ENCODE data around the gene C9orf72. TPM values are rescaled to one million over a fixed set of nuclear protein-coding genes. Genes with fewer than 3 reads are reported as not detected.
A peak's percentile ranks its signal among the peaks of the same experiment; 100 is the strongest.
"Not testable (repeated sequence)": the region's sequence is repeated elsewhere in the genome, so short reads cannot be mapped to it uniquely, and the experiment has no call there.

The C9orf72 gene
- total RNA-seq, 1 donor from 2014 or later = 10.2 TPM

GRCh38 chr9:27505744-27506161, 67.5 kb downstream of the C9orf72 start:
- no peak overlapping the region for H3K27ac Mint-ChIP-seq (ENCODE audit: unreplicated experiment)
- no peaks in the 10 kb centered on the region for H3K9me3 Mint-ChIP-seq (ENCODE audit: unreplicated experiment)
- DNase-seq (ENCODE audit: extremely low spot score, unreplicated experiment) = no peak
- no peaks in the 10 kb centered on the region for H3K36me3 Mint-ChIP-seq (ENCODE audit: unreplicated experiment)
- H3K4me1 Mint-ChIP-seq (ENCODE audit: unreplicated experiment) = peaks cover 2% of the 10 kb centered on the region
- no peak for TF ChIP-seq CTCF (IDR thresholded peaks at IDR 0.05)
- peaks cover 21% of the 10 kb centered on the region for H3K27me3 Mint-ChIP-seq (ENCODE audit: unreplicated experiment)
- H3K4me3 Mint-ChIP-seq (ENCODE audit: unreplicated experiment) = no peak overlapping the region

- peaks cover 5% of the 10 kb centered on the region for H3K4me1 Mint-ChIP-seq (ENCODE audit: unreplicated experiment)
- no peak for DNase-seq (ENCODE audit: extremely low spot score, unreplicated experiment)
- peaks cover 17% of the 10 kb centered on the region for H3K27me3 Mint-ChIP-seq (ENCODE audit: unreplicated experiment)
- H3K36me3 Mint-ChIP-seq (ENCODE audit: unreplicated experiment) = no peaks in the 10 kb centered on the region
- no peaks in the 10 kb centered on the region for H3K9me3 Mint-ChIP-seq (ENCODE audit: unreplicated experiment)
- H3K27ac Mint-ChIP-seq (ENCODE audit: unreplicated experiment) = no peak overlapping the region
- no peak overlapping the region for H3K4me3 Mint-ChIP-seq (ENCODE audit: unreplicated experiment)
- no peak for TF ChIP-seq CTCF (IDR thresholded peaks at IDR 0.05)
These were observed 69.0 kb downstream of the C9orf72 start for GRCh38 chr9:27504259-27504658.

- TF ChIP-seq CTCF (IDR thresholded peaks at IDR 0.05) = no peak
- Mint-ChIP-seq H3K9me3 (ENCODE audit: unreplicated experiment) (no peaks in the 10 kb centered on the region), H3K27me3 (ENCODE audit: unreplicated experiment) (peaks cover 11% of the 10 kb centered on the region), H3K27ac (ENCODE audit: unreplicated experiment) (no peak overlapping the region), H3K36me3 (ENCODE audit: unreplicated experiment) (no peaks in the 10 kb centered on the region), H3K4me3 (ENCODE audit: unreplicated experiment) (no peak overlapping the region), H3K4me1 (ENCODE audit: unreplicated experiment) (peaks cover 7% of the 10 kb centered on the region)
- no peak for DNase-seq (ENCODE audit: extremely low spot score, unreplicated experiment)
These were observed 69.7 kb downstream of the C9orf72 start for GRCh38 chr9:27503623-27504022.

- H3K27ac Mint-ChIP-seq (ENCODE audit: unreplicated experiment); H3K36me3 Mint-ChIP-seq (ENCODE audit: unreplicated experiment); DNase-seq (ENCODE audit: extremely low spot score, unreplicated experiment); H3K4me1 Mint-ChIP-seq (ENCODE audit: unreplicated experiment); H3K4me3 Mint-ChIP-seq (ENCODE audit: unreplicated experiment); H3K9me3 Mint-ChIP-seq (ENCODE audit: unreplicated experiment): not testable (repeated sequence)
- H3K27me3 Mint-ChIP-seq (ENCODE audit: unreplicated experiment) = peaks cover 14% of the 10 kb centered on the region
These were observed 72.4 kb downstream of the C9orf72 start for GRCh38 chr9:27500902-27501301.

- no peak for TF ChIP-seq CTCF (IDR thresholded peaks at IDR 0.05)
- Mint-ChIP-seq H3K27ac (ENCODE audit: unreplicated experiment) (peak overlapping the region; percentile 7), H3K4me1 (ENCODE audit: unreplicated experiment) (peaks cover 10% of the 10 kb centered on the region), H3K4me3 (ENCODE audit: unreplicated experiment) (no peak overlapping the region), H3K27me3 (ENCODE audit: unreplicated experiment) (peaks cover 14% of the 10 kb centered on the region), H3K36me3 (ENCODE audit: unreplicated experiment) (no peaks in the 10 kb centered on the region), H3K9me3 (ENCODE audit: unreplicated experiment) (no peaks in the 10 kb centered on the region)
- no peak for DNase-seq (ENCODE audit: extremely low spot score, unreplicated experiment)
These were observed 73.8 kb downstream of the C9orf72 start for GRCh38 chr9:27499451-27499850.

- H3K9me3 Mint-ChIP-seq (ENCODE audit: unreplicated experiment) = no peaks in the 10 kb centered on the region
- H3K4me1 Mint-ChIP-seq (ENCODE audit: unreplicated experiment) = peaks cover 10% of the 10 kb centered on the region
- no peak overlapping the region for H3K27ac Mint-ChIP-seq (ENCODE audit: unreplicated experiment)
- TF ChIP-seq CTCF (IDR thresholded peaks at IDR 0.05) = no peak
- peaks cover 14% of the 10 kb centered on the region for H3K27me3 Mint-ChIP-seq (ENCODE audit: unreplicated experiment)
- no peak overlapping the region for H3K4me3 Mint-ChIP-seq (ENCODE audit: unreplicated experiment)
- peaks cover 2% of the 10 kb centered on the region for H3K36me3 Mint-ChIP-seq (ENCODE audit: unreplicated experiment)
- no peak for DNase-seq (ENCODE audit: extremely low spot score, unreplicated experiment)
These were observed 75.3 kb downstream of the C9orf72 start for GRCh38 chr9:27497883-27498417.
